CD4-positive, alpha-beta memory T cell (primary cell): ENCODE measurements around the gene PDZRN3. TPM values are rescaled to one million over a fixed set of nuclear protein-coding genes. Genes with fewer than 3 reads are reported as not detected.

ENCODE experiments used
- CTCF ChIA-PET: fragments of 350-600 bp; sonication (Branson Sonifier 250); formaldehyde crosslinking; loops from one replicate; lab custom pipeline; 2021; ENCODE audit warnings: inconsistent platforms; ENCODE audit not compliant: partially characterized antibody; lab: Charles Lee
- POLR2A ChIA-PET: fragments of 350-600 bp; sonication (Branson Sonifier 250); formaldehyde crosslinking; loops from one replicate; lab custom pipeline; 2021; ENCODE audit not compliant: partially characterized antibody; lab: Charles Lee
- DNase-seq, 5 donors: peaks; one replicate each; pipeline versions ENCODE4 v3.0.0 to v3.0.0-alpha.2; 2020 to 2022; ENCODE audit warnings: mixed read lengths in 1 of 5
- H3K27ac ChIP-seq: one replicate; pipeline ENCODE4 v1.7.0; 2013; ENCODE audit warnings: low read depth, low read length
- H3K27me3 ChIP-seq: 2 replicates; pipeline ENCODE4 v1.7.0; 2013; ENCODE audit warnings: mild to moderate bottlenecking, low read length, moderate library complexity; ENCODE audit not compliant: insufficient read depth
- H3K36me3 ChIP-seq: 2 replicates; pipeline ENCODE4 v1.7.0; 2013; ENCODE audit warnings: mild to moderate bottlenecking, low read length, moderate library complexity; ENCODE audit not compliant: insufficient read depth
- H3K4me1 ChIP-seq: 2 replicates; pipeline ENCODE4 v1.7.0; 2013; ENCODE audit warnings: mild to moderate bottlenecking, low read length, moderate library complexity; ENCODE audit not compliant: insufficient read depth
- H3K4me3 ChIP-seq, 2 donors: one replicate each; pipeline ENCODE4 v1.7.0; 2013; ENCODE audit warnings: low read length in 2 of 2, mild to moderate bottlenecking in 1 of 2
- H3K9me3 ChIP-seq, 2 donors: one replicate each; pipeline ENCODE4 v1.7.0; 2013; ENCODE audit warnings: low read length in 2 of 2, control low read depth in 1 of 2; ENCODE audit not compliant: control insufficient read depth in 1 of 2
- H3K27ac Mint-ChIP-seq, 7 donors: one replicate each; pipeline ENCODE4 v1.8.0; 2020 to 2021; ENCODE audit warnings: mixed read lengths in 7 of 7, mild to moderate bottlenecking in 6 of 7, inconsistent platforms in 3 of 7, moderate library complexity in 3 of 7
- H3K27me3 Mint-ChIP-seq, 2 donors: one replicate each; pipeline ENCODE4 v1.8.0; 2020 to 2021; ENCODE audit warnings: mixed read lengths in 2 of 2
- H3K36me3 Mint-ChIP-seq, 2 donors: one replicate each; pipeline ENCODE4 v1.8.0; 2020 to 2021; ENCODE audit warnings: mixed read lengths in 2 of 2, inconsistent platforms in 1 of 2, mild to moderate bottlenecking in 1 of 2
- H3K4me1 Mint-ChIP-seq, 4 donors: one replicate each; pipeline ENCODE4 v1.8.0; 2020 to 2021; ENCODE audit warnings: mixed read lengths in 4 of 4, mild to moderate bottlenecking in 1 of 4
- H3K4me3 Mint-ChIP-seq, 8 donors: one replicate each; pipeline ENCODE4 v1.8.0; 2020 to 2021; ENCODE audit warnings: mixed read lengths in 8 of 8, mild to moderate bottlenecking in 7 of 8, moderate library complexity in 6 of 8, inconsistent platforms in 3 of 8
- H3K9me3 Mint-ChIP-seq, 8 donors: one replicate each; pipeline ENCODE4 v1.8.0; 2020 to 2021; ENCODE audit warnings: mixed read lengths in 8 of 8, mild to moderate bottlenecking in 5 of 8, inconsistent platforms in 3 of 8, moderate library complexity in 1 of 8
- intact Hi-C: fragments of 100-400 bp; cut with micrococcal nuclease; formaldehyde crosslinking; loops from one replicate; pipeline ENCODE4 v1.15.1; 2023
- polyA plus RNA-seq, 2 donors: library from polyadenylated mRNA; unstranded; fragments of 300-500 nt; fragmentation: Illumina TruSeq; gene quantifications; one replicate each; pipeline ENCODE4 v1.2.3, GENCODE V29; 2021
- total RNA-seq, 2 experiments: library from RNA; stranded (reverse); gene quantifications; one replicate each; pipeline ENCODE4 v1.2.3, GENCODE V29; 2021

Gene PDZRN3
- total and polyA plus RNA-seq, 4 experiments from 2014 or later, result not detected

GRCh38 chr3:73383470-73384049 lies 241.2 kb downstream of the PDZRN3 start:
- Mint-ChIP-seq H3K9me3 (peaks cover 0 to 8% (median 3%) of the 10 kb centered on the region in 8 donors), H3K27ac (peak overlapping the region in 1 of 7 donors; percentile 8), H3K27me3 (peaks cover 0 to 2% of the 10 kb centered on the region in 2 donors), H3K4me1 (no peaks in the 10 kb centered on the region), H3K4me3 (no peak overlapping the region), H3K36me3 (no peaks in the 10 kb centered on the region)
- Histone ChIP-seq H3K27ac (no peak overlapping the region), H3K4me1 (no peaks in the 10 kb centered on the region), H3K36me3 (no peaks in the 10 kb centered on the region), H3K9me3 (no peaks in the 10 kb centered on the region), H3K4me3 (no peak overlapping the region), H3K27me3 (no peaks in the 10 kb centered on the region)
- ChIA-PET CTCF (no interaction called here), POLR2A (no interaction called here)
- no peak for DNase-seq
- intact Hi-C loops, result no loop called here

- Mint-ChIP-seq H3K9me3 (peaks cover 0 to 7% (median 3%) of the 10 kb centered on the region in 8 donors), H3K4me3 (no peak overlapping the region), H3K27ac (no peak overlapping the region), H3K4me1 (no peaks in the 10 kb centered on the region), H3K36me3 (no peaks in the 10 kb centered on the region), H3K27me3 (no peaks in the 10 kb centered on the region)
- ChIA-PET CTCF (no interaction called here), POLR2A (no interaction called here)
- H3K27ac ChIP-seq, result no peak overlapping the region
- no peaks in the 10 kb centered on the region for H3K9me3 ChIP-seq
- no peaks in the 10 kb centered on the region for H3K4me1 ChIP-seq
- intact Hi-C loops, result no loop called here
- H3K4me3 ChIP-seq, result no peak overlapping the region
- no peak for DNase-seq
- H3K36me3 ChIP-seq, result no peaks in the 10 kb centered on the region
- H3K27me3 ChIP-seq, result no peaks in the 10 kb centered on the region
These were observed 243.2 kb downstream of the PDZRN3 start for GRCh38 chr3:73381551-73381950.

GRCh38 chr3:73380735-73381532 lies 243.8 kb downstream of the PDZRN3 start:
- CTCF ChIA-PET, result no interaction called here
- intact Hi-C loops, result no loop called here
- H3K27me3 ChIP-seq, result no peaks in the 10 kb centered on the region

DNA sequence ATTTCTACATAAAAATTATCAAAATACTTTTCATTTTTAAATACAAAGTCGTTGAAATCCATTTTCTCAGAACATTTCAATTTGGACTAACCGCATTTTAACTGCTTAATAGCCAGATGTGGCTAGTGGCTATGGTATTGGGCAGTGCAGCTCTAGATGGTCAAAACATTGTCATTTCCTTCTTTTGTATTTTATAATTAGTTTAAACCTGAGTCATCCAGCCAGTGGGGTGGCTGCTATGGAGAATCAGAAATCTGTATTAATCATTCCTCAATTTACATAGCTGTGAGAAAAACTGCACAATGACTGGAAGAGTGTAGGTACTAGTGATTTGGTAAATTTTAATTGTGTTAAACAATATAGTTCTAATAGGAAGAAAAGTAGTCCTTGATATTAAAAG lies 245.3 kb downstream of the PDZRN3 start:
- Mint-ChIP-seq H3K27ac (no peak overlapping the region), H3K27me3 (no peaks in the 10 kb centered on the region), H3K4me3 (no peak overlapping the region), H3K4me1 (no peaks in the 10 kb centered on the region), H3K9me3 (peaks cover 3 to 10% (median 5%) of the 10 kb centered on the region in 8 donors), H3K36me3 (no peaks in the 10 kb centered on the region)
- Histone ChIP-seq H3K27me3 (no peaks in the 10 kb centered on the region), H3K36me3 (no peaks in the 10 kb centered on the region), H3K4me1 (no peaks in the 10 kb centered on the region), H3K4me3 (no peak overlapping the region), H3K27ac (no peak overlapping the region), H3K9me3 (no peaks in the 10 kb centered on the region)
- intact Hi-C loops, result no loop called here
- ChIA-PET POLR2A (no interaction called here), CTCF (no interaction called here)
- DNase-seq, result no peak

More at GRCh38 chr3:73380735-73381532, 243.8 kb downstream of the PDZRN3 start:
- H3K27me3 Mint-ChIP-seq, result no peaks in the 10 kb centered on the region
- no peaks in the 10 kb centered on the region for H3K4me1 ChIP-seq
- no peaks in the 10 kb centered on the region for H3K36me3 Mint-ChIP-seq
- no peak overlapping the region for H3K27ac Mint-ChIP-seq
- no peak overlapping the region for H3K4me3 Mint-ChIP-seq
- POLR2A ChIA-PET, result no interaction called here
- DNase-seq, result no peak
- H3K4me1 Mint-ChIP-seq, result no peaks in the 10 kb centered on the region
- peaks cover 0 to 7% (median 3%) of the 10 kb centered on the region in 8 donors for H3K9me3 Mint-ChIP-seq
- H3K4me3 ChIP-seq, result no peak overlapping the region
- H3K27ac ChIP-seq, result no peak overlapping the region
- no peaks in the 10 kb centered on the region for H3K36me3 ChIP-seq
- no peaks in the 10 kb centered on the region for H3K9me3 ChIP-seq

DNA sequence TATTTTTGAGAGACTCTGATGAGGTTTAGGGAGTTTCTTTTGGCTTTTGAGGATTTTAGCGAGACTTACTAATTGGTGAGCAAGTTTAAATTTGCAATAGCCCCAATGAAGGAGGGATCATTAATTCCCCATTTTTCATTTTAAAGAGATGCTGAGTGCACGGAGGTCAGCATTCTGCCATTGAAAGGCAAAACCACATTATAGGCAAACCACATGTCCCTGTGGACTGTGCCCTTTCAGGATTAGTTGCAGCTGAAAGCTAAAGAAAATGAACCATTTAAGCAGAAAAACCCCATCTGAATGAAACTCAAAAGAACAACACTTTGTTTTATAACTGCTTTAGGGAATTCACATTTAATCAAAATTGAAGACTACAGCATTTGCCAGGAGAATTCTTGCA lies 246.5 kb downstream of the PDZRN3 start:
- intact Hi-C loops, result no loop called here
- H3K27me3 ChIP-seq, result no peaks in the 10 kb centered on the region
- no peaks in the 10 kb centered on the region for H3K27me3 Mint-ChIP-seq
- CTCF ChIA-PET, result no interaction called here
- no peaks in the 10 kb centered on the region for H3K36me3 Mint-ChIP-seq
- no peak overlapping the region for H3K27ac Mint-ChIP-seq
- H3K9me3 ChIP-seq, result no peaks in the 10 kb centered on the region
- H3K4me1 Mint-ChIP-seq, result no peaks in the 10 kb centered on the region
- DNase-seq, result no peak
- no peaks in the 10 kb centered on the region for H3K36me3 ChIP-seq
- no peak overlapping the region for H3K4me3 ChIP-seq
- no peak overlapping the region for H3K27ac ChIP-seq
- H3K9me3 Mint-ChIP-seq, result peaks cover 0 to 14% (median 6%) of the 10 kb centered on the region in 8 donors
- no peak overlapping the region for H3K4me3 Mint-ChIP-seq
- no peaks in the 10 kb centered on the region for H3K4me1 ChIP-seq
- POLR2A ChIA-PET, result no interaction called here

DNA sequence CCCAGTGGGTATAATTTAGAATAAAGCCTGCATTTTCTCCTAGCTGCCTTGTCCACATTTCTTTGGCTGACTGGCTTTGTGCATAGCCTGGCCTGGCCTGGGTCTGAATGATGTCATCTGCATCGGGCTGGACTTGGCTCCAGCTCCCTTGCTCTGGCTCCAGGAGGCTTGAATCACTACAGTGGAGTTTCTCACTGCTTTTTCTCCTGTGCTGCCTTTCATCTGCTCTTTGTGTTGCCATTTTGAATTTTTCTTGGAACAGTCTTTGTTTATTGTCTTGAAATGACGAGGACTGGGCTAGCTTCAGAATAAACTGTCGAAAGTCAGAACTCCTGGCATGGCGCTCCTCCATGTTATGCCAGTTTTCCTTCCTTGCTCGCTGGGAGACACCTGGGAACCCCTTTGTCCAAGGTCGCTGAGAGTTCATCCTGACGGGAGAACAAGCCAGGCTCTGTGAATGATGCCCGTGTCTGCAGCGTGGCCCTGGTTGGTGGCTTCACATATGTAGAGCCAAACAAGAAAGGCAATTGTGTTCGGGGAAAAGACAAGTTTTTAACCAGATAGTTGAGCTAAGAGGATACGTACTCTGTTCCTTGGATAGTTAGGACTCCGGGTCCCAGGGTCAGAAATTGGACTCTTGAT lies 258.9 kb downstream of the PDZRN3 start:
- H3K27ac Mint-ChIP-seq, result no peak overlapping the region

DNA sequence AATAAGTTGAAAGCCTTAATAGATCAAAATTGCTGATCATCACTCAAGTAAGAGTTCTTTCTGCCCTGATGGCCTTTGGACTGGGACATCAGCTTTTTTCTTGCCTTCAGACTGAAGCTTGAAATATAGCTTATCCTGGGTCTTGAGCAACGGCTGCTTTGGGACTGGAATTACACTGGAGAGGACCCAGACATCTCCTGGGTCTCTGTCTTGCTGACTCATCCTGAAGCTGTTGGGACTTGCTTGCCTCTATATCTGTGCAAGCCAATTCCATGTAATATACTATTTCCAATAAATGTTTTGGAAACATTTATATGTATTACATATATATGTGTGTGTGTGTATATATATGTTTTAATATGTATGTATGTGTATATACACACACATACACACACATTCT lies 260.2 kb downstream of the PDZRN3 start:
- Mint-ChIP-seq H3K9me3 (peaks cover 0 to 6% (median 0%) of the 10 kb centered on the region in 8 donors), H3K36me3 (no peaks in the 10 kb centered on the region), H3K4me3 (no peak overlapping the region), H3K27me3 (peaks cover 0 to 4% of the 10 kb centered on the region in 2 donors), H3K4me1 (no peaks in the 10 kb centered on the region), H3K27ac (no peak overlapping the region)
- ChIA-PET POLR2A (no interaction called here), CTCF (no interaction called here)
- Histone ChIP-seq H3K27ac (no peak overlapping the region), H3K9me3 (no peaks in the 10 kb centered on the region), H3K4me3 (no peak overlapping the region), H3K4me1 (no peaks in the 10 kb centered on the region), H3K36me3 (no peaks in the 10 kb centered on the region), H3K27me3 (no peaks in the 10 kb centered on the region)
- intact Hi-C loops, result no loop called here
- DNase-seq, result no peak

More for the DNA sequence above, 258.9 kb downstream of the PDZRN3 start:
- Mint-ChIP-seq H3K27me3 (peaks cover 0 to 4% of the 10 kb centered on the region in 2 donors), H3K9me3 (peaks cover 0 to 6% (median 0%) of the 10 kb centered on the region in 8 donors), H3K4me3 (no peak overlapping the region), H3K4me1 (no peaks in the 10 kb centered on the region), H3K36me3 (no peaks in the 10 kb centered on the region)
- DNase-seq, result no peak
- ChIA-PET CTCF (no interaction called here), POLR2A (no interaction called here)
- Histone ChIP-seq H3K27ac (no peak overlapping the region), H3K27me3 (no peaks in the 10 kb centered on the region), H3K36me3 (no peaks in the 10 kb centered on the region), H3K4me1 (no peaks in the 10 kb centered on the region), H3K4me3 (no peak overlapping the region), H3K9me3 (no peaks in the 10 kb centered on the region)
- intact Hi-C loops, result no loop called here
